Sciatic nerve (tissue), 2 donors: ENCODE data around the gene SPC24. TPM values are rescaled to one million over a fixed set of nuclear protein-coding genes. Genes with fewer than 3 reads are reported as not detected.
A peak's percentile ranks its signal among the peaks of the same experiment; 100 is the strongest.
"Not testable (repeated sequence)": the region's sequence is repeated elsewhere in the genome, so short reads cannot be mapped to it uniquely, and the experiment has no call there.

Experiments
- ATAC-seq: fragments of 200-7000 bp; cut with Tn5 transposase; one replicate; pipeline ENCODE4 v1.9.1; 2020; ENCODE audit warnings: mild to moderate bottlenecking, moderate library complexity
- DNase-seq: peaks from one replicate; pipeline ENCODE4 v3.0.0-alpha.2; 2020; ENCODE audit warnings: low spot score
- intact Hi-C: fragments of 100-400 bp; cut with DNase I; formaldehyde crosslinking; loops from one replicate; pipeline ENCODE4 v1.14.2; 2022
- total RNA-seq: library from RNA; stranded (reverse); fragmentation: NEBNext Ultra II Directional; extraction: Animal tissue kit (Norgen Biotek cat#: 25700); gene quantifications from one replicate; pipeline ENCODE4 v1.2.1, GENCODE V29; 2021
- donor health status: DM: no; HTN: no; CAD: no.
- donor health status: DM: no; HTN: no; CAD: no.

The SPC24 gene
- total RNA-seq, 1 donor from 2014 or later, result 1.3 TPM

GRCh38 chr19:11138601-11139300 is 16.8 kb downstream of the SPC24 start:
- ATAC-seq, result peak; percentile 76
- intact Hi-C loops, result loop anchor here (1.0 to 5.0 kb wide), 2 partner anchors 64 to 181 kb away; no protein-coding TSS in a partner anchor
- DNase-seq, result peak; percentile 84

- ATAC-seq (peak; percentile 79), DNase-seq (peak; percentile 92)
- intact Hi-C loops, result loop anchor here (1.0 to 5.0 kb wide), 2 partner anchors 65 to 180 kb away; no protein-coding TSS in a partner anchor
Observed at GRCh38 chr19:11137542-11138384, 17.8 kb downstream of the SPC24 start.

GRCh38 chr19:11136400-11137101 is 19.0 kb downstream of the SPC24 start:
- no peak for DNase-seq
- intact Hi-C loops, result loop anchor here (5.0 kb wide), 1 partner anchor 66 kb away; no protein-coding TSS in a partner anchor
- ATAC-seq, result no peak

GRCh38 chr19:11131471-11131870 is 24.1 kb downstream of the SPC24 start:
- ATAC-seq (no peak), DNase-seq (no peak)
- intact Hi-C loops, result no loop called here

- intact Hi-C loops, result no loop called here
- DNase-seq (peak; percentile 88), ATAC-seq (peak; percentile 87)
Observed at GRCh38 chr19:11130824-11131455, 24.6 kb downstream of the SPC24 start.

- no peak for ATAC-seq
- no peak for DNase-seq
- intact Hi-C loops, result no loop called here
Observed at GRCh38 chr19:11127905-11128304, 27.7 kb downstream of the SPC24 start.

GRCh38 chr19:11125994-11126685 is 29.4 kb downstream of the SPC24 start:
- DNase-seq (peak; percentile 90), ATAC-seq (peak; percentile 82)
- intact Hi-C loops, result no loop called here

- DNase-seq, ATAC-seq, intact Hi-C loops: not testable (repeated sequence)
Observed at GRCh38 chr19:11124157-11124556, 31.4 kb downstream of the SPC24 start.

GRCh38 chr19:11123114-11123513 is 32.5 kb downstream of the SPC24 start:
- DNase-seq, result no peak

GRCh38 chr19:11121963-11122362 is 33.6 kb downstream of the SPC24 start:
- intact Hi-C loops, ATAC-seq, DNase-seq: not testable (repeated sequence)

More at GRCh38 chr19:11123114-11123513, 32.5 kb downstream of the SPC24 start:
- intact Hi-C loops, result no loop called here
- no peak for ATAC-seq

GRCh38 chr19:11116507-11116906 is 39.1 kb downstream of the SPC24 start:
- intact Hi-C loops, result loop anchor here (5.0 kb wide), 1 partner anchor 79 kb away; no protein-coding TSS in a partner anchor
- ATAC-seq (no peak), DNase-seq (no peak)

GRCh38 chr19:11115895-11116446 is 39.6 kb downstream of the SPC24 start:
- DNase-seq (no peak), ATAC-seq (peak; percentile 22)
- intact Hi-C loops, result loop anchor here (5.0 kb wide), 1 partner anchor 79 kb away; no protein-coding TSS in a partner anchor

- DNase-seq (no peak), ATAC-seq (no peak)
- intact Hi-C loops, result loop anchor here (5.0 kb wide), 1 partner anchor 78 kb away; no protein-coding TSS in a partner anchor
Observed at GRCh38 chr19:11115042-11115441, 40.5 kb downstream of the SPC24 start.

- ATAC-seq, result no peak
- DNase-seq, result no peak
- intact Hi-C loops, result no loop called here
Observed at GRCh38 chr19:11113140-11113708, 42.4 kb downstream of the SPC24 start.

GRCh38 chr19:11111771-11112144 is 43.8 kb downstream of the SPC24 start:
- intact Hi-C loops, result no loop called here
- ATAC-seq (no peak), DNase-seq (no peak)

- DNase-seq (no peak), ATAC-seq (no peak)
- intact Hi-C loops, result no loop called here
Observed at GRCh38 chr19:11111117-11111770, 44.3 kb downstream of the SPC24 start.

- ATAC-seq, result no peak
- DNase-seq, result no peak
- intact Hi-C loops, result no loop called here
Observed at GRCh38 chr19:11108746-11109145, 46.8 kb downstream of the SPC24 start.
